Coronary artery (tissue), 2 donors: ENCODE measurements around the gene UMAD1.
"Not testable (repeated sequence)": the region's sequence is repeated elsewhere in the genome, so short reads cannot be mapped to it uniquely, and the experiment has no call there.

Experiments used
- DNase-seq: peaks from one replicate; pipeline ENCODE4 v3.0.0-alpha.2; 2017; ENCODE audit warnings: low spot score
- H3K27ac ChIP-seq, 2 donors: fragments of 200-600 bp; sonication (generic); one replicate each; pipeline ENCODE4 v1.5.1; 2016 to 2019
- H3K4me3 ChIP-seq: fragments of 200-600 bp; sonication (generic); 2 replicates; pipeline ENCODE4 v1.5.1; 2016; ENCODE audit warnings: mild to moderate bottlenecking, moderate library complexity
- TF ChIP-seq, protein P1 (sequence below): fragments of 200-600 bp; sonication (generic); IDR thresholded peaks from one replicate; pipeline ENCODE4 v1.5.1; 2019; ENCODE audit warnings: antibody characterized with exemption

UMAD1 gene

DNA sequence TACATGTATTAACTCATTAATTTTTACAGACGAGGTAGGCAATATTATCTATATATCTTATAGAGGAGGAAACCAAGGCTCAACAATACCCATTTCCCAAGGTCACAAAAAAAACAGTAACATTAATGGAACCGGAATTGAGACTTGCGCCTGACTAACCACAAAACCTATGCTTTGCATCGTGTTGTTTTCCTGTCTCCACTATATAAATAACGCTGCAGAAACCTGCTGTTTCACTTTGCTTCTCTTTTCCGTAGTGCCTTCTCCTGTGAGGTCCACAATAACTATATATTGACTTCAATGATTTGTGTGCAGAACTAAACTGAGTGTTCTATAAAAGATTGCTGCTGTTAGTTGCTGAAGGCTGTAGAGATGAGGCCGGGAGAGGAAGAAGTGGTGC is 175.5 kb downstream of the UMAD1 start:
- TF ChIP-seq, protein P1, sequence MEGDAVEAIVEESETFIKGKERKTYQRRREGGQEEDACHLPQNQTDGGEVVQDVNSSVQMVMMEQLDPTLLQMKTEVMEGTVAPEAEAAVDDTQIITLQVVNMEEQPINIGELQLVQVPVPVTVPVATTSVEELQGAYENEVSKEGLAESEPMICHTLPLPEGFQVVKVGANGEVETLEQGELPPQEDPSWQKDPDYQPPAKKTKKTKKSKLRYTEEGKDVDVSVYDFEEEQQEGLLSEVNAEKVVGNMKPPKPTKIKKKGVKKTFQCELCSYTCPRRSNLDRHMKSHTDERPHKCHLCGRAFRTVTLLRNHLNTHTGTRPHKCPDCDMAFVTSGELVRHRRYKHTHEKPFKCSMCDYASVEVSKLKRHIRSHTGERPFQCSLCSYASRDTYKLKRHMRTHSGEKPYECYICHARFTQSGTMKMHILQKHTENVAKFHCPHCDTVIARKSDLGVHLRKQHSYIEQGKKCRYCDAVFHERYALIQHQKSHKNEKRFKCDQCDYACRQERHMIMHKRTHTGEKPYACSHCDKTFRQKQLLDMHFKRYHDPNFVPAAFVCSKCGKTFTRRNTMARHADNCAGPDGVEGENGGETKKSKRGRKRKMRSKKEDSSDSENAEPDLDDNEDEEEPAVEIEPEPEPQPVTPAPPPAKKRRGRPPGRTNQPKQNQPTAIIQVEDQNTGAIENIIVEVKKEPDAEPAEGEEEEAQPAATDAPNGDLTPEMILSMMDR: no peak
- Histone ChIP-seq H3K27ac (no peak overlapping the region), H3K4me3 (no peak overlapping the region)
- no peak for DNase-seq

DNA sequence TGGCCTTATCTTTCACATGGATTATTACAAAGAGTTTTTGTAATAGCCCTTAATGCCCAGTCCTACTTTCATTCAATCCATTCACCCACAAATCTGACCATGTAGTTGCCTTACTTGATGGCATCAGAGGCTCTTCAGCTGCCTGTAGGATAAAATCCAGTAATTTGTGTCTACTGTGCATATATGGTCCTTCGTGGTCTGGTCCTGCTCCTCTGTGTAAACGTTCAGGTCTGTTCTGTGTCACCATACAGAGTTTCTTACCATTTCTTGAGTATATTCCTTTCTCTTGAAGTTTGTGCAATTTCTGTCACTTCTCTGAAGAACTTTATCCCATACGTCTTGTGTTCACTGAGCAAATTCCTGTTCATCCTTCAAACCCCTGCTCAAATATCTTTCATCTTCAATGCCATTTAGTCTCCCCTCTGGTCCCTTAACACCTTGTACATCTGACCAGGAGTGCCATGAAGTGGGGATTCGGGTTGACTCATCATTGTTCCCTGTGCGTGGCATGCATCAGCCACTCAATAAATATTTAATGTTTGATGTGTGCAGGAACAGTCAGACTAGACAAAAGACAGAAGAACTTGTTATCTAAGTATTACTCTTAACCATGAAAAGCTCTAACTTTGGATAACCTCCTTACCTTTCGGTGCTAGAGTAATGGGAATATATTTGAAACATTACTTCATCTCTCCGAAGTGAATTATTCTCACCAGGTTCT is 176.4 kb downstream of the UMAD1 start:
- DNase-seq: no peak
- Histone ChIP-seq H3K4me3 (no peak overlapping the region), H3K27ac (no peak overlapping the region)
- TF ChIP-seq, protein P1: no peak

DNA sequence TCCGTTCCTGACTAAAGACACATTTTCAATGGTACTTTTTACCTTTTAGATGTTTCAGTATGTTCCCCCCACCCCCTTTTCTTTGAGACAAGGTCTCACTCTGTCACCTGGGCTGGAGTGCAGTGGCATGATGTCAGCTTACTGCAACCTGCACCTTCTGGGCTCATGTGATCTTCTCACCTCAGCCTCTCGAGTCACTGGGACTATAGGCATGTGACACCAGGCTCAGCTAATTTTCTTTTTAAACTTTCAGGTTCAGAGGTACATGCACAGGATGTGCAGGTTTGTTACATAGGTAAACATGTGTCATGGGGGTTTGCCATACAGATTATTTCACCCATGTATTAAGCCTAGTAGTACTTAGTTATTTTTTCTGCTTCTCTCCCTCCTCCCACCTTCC is 177.2 kb downstream of the UMAD1 start:
- no peak overlapping the region for H3K4me3 ChIP-seq
- TF ChIP-seq, protein P1: no peak
- H3K27ac ChIP-seq: no peak overlapping the region
- no peak for DNase-seq

DNA sequence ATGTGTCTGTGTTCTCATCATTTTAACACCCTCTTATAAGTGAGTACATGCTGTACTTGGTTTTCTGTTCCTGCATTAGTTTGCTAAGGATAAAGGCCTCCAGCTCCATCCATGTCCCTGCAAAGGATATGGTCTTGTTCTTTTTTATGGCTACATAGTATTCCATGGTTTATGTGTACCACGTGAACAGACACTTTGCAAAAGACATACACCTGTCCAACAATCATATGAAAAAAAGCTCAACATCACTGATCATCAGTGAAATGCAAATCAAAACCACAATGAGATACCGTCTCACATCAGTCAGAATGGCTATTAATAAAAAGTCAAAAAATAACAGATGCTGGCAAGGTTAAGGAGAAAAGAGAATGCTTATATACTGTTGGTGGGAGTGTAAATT is 177.6 kb downstream of the UMAD1 start:
- not testable (repeated sequence) for H3K4me3 ChIP-seq, H3K27ac ChIP-seq, DNase-seq

DNA sequence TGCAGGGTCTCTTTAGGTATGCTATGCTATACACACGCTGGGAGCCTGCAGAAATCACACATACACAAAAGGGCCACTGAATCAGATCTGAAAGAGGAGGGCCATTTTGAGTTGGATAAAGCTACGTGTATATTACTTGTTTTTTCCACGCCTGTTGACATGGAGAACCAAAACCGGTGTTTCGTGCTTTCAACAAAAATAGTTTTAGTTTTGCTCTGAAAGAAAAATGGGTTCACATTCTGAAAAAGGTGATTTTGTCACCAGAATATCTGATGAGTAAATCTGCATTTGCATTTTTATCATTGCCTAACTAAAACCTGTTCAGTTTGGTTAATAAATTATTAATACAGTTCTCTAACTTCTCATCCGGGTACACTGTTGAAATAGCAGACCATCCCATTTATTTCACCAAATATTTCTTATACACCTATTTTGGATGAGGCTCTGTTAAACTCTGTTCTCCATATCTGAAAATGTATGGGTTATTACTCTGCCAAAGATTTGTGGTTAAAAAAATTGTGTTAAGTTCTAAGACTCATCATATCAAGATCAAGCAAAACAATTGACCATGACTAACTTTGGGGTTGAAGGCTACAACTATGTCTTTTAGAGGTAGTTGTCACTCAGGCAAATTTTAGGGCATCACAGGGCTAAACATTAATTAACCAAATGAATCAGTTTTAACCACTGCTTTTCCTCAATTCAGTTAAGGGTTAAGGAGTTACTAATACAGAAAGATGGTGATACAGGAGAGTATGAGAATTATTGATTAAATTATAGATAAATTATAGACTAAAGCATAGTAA is 179.1 kb downstream of the UMAD1 start:
- no peak for DNase-seq
- TF ChIP-seq, protein P1: no peak
- no peak overlapping the region for H3K27ac ChIP-seq
- no peak overlapping the region for H3K4me3 ChIP-seq

DNA sequence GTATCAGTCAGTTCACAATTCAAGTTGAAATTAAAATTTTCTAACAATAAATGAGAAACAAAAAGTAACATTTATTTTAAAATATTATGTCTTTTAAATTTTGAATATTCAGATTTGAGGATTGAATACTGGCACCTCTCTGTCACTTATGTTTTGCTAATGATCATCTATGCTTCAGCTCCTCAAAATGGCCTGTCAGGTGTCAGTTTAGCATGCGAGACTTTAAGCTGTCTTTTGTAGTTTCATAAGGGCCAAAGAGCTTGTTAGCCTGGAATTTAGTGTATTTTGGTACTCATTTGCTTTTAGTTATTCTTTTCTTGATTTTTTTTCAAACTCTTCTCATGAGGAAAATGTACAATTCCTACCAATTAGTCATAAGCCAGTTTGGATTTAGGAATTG is 179.9 kb downstream of the UMAD1 start:
- TF ChIP-seq, protein P1: no peak
- no peak for DNase-seq
- no peak overlapping the region for H3K4me3 ChIP-seq
- no peak overlapping the region for H3K27ac ChIP-seq

DNA sequence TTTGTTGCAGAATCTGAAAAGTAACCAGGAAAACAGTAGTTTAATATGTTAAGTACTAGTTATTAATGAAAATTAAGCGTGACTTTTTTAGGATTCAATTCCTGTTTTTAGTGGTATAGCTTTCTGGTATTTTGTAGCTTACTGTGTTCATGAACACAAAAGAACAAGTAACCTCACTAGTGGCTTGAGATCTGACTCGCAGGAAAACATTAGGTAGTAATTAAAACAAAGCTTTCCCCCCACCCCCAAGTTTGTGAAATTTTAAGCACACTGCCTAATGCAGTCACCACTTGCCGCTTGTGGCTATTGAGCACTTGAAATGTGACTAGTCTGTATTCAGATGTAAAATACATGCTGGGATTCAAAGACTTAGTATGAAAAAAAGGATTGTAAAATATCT is 180.4 kb downstream of the UMAD1 start:
- TF ChIP-seq, protein P1: no peak
- Histone ChIP-seq H3K4me3 (no peak overlapping the region), H3K27ac (no peak overlapping the region)
- no peak for DNase-seq
